Measurements from ENCODE around the gene SIVA1.
A peak's percentile ranks its signal among the peaks of the same experiment; 100 is the strongest.

Gene SIVA1

DNA sequence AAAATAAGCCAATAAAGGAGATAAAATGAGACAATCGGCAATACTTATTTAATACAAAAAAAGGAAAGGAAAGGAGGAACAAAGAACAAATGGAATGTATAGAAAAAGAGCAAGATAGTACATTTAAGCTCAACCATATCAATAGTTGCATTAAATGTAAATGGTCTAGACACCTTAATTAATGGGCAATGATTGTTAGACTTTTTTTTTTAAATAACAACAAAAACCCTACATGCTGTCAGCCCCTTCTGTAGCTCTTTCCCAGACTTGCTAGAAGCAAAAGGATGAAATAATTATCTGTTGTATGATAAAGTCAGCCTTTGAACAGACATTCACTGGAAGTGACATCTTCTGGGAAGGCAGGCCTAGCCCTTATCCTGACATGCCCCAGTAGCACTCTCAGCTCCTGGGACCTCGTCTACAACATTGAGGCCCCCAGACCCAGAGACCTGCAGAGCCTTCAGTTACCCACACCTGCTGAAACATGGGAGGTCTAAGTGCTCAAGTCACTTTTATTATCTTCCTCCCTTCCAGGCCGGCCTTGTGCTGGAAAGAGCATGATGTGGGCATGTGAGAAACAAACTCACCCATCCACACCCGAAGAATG, 13.4 kb downstream of the SIVA1 start:
- TF ChIP-seq, protein P1, sequence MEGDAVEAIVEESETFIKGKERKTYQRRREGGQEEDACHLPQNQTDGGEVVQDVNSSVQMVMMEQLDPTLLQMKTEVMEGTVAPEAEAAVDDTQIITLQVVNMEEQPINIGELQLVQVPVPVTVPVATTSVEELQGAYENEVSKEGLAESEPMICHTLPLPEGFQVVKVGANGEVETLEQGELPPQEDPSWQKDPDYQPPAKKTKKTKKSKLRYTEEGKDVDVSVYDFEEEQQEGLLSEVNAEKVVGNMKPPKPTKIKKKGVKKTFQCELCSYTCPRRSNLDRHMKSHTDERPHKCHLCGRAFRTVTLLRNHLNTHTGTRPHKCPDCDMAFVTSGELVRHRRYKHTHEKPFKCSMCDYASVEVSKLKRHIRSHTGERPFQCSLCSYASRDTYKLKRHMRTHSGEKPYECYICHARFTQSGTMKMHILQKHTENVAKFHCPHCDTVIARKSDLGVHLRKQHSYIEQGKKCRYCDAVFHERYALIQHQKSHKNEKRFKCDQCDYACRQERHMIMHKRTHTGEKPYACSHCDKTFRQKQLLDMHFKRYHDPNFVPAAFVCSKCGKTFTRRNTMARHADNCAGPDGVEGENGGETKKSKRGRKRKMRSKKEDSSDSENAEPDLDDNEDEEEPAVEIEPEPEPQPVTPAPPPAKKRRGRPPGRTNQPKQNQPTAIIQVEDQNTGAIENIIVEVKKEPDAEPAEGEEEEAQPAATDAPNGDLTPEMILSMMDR (IDR thresholded peaks at IDR 0.05), result no peak
- TF ChIP-seq ZFX (IDR thresholded peaks at IDR 0.05; ENCODE audit: borderline replicate concordance), result no peak
- H3K27ac ChIP-seq, result 0 out of 2 replicates have a peak overlapping the region, but pooled peaks have one; percentile 18

DNA sequence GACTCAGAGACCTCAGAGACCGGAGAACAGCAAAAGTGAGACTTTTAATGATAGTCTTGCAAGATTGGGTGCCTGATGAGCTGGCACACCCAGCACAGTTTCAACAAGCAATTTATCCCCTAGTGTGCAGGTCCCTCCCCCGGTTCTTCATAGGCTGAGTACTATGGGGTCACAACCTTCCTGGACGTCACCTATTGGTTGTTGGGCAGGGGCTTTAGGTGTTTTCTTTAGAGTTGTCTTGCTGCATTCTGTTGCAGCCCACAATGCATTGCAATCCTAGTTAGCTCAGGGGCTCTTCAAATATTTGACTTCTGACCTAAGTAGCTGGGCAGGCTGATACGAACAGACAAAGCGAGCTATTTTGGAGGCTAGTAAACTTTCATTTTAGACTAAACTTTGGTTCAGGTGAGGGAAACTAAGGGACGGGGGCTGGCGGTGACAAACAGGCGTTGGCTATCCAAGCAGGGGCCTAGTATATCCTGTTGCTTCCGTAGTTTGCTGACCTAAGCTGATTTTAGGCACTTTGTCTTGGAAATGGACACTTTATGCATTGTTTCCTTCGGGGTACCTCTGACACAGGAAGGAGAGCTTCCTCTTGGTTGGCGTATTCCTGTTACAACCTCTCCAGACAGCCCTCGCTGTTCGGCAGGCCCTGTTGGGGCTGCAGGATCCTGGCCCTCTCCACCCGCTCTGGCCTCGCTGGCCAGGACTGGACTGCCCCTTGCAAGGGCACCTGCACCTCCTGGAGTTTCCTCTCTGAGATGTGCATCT, 14.1 kb downstream of the SIVA1 start:
- H3K27ac ChIP-seq, result 0 out of 2 replicates have a peak overlapping the region, but pooled peaks have one; percentile 18

DNA sequence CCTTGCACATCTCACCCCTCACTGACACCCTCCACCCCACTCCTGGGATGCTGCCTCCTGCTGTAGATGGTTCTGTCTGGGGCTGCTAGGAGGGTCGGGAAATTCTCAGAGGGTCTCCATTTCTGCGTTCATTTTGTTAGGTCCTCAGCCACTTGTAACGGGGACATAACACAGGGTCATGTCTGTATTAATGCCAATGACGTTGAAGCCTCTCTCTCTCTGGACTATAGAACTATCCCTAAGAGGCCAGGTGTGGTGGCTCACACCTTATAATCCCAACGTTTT, 14.6 kb downstream of the SIVA1 start:
- no peak for TF ChIP-seq ZFX (IDR thresholded peaks at IDR 0.05; ENCODE audit: borderline replicate concordance)
- TF ChIP-seq, protein P1 (IDR thresholded peaks at IDR 0.05), result no peak
- 0 out of 2 replicates have a peak overlapping the region, but pooled peaks have one; percentile 18 for H3K27ac ChIP-seq

More for the DNA sequence above, 14.1 kb downstream of the SIVA1 start:
- TF ChIP-seq, protein P1 (IDR thresholded peaks at IDR 0.05), result no peak
- TF ChIP-seq ZFX (IDR thresholded peaks at IDR 0.05; ENCODE audit: borderline replicate concordance), result no peak

DNA sequence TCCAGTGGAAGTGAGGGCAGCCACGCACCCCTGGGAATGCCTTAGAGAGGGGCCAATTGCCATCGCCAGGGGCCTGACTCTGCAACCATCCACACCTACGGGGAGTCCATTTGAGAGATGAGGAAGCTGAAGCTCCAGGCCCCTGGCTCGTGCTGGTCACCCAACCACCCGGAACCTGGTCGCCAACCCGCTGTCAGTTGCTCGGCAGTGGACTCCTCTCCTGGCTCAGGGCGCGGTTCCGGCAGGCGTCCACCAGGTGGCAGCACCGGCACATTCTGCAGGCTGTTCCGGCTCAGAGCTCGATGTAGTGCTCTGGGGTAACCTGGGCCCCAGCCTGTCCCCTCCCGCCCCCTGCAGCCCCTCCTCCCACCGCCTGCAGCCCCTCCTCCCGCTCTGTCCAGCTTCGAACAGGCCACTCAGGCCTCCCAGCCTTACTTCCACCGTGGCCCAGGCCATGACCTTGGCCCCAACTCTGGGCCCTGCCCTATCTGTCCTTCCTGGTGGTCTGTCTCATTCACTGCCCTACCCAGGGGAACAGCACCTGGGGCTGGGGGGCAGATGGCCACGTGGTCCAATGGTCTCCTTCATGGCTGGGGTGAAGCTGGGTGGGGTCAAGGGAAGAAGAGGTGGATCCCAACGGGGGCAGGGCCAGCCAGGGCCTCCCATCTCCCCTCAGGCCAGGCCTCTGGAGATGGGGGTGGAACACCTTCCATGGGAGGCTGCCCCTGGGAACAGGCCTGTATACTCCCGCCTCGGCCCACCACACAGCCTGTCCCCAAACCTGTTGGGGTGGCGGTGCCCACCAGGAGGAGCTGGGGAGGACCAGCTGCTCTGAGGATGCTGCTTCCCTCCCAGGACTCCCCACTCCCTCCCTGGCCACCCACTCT, 15.7 kb downstream of the SIVA1 start:
- peak overlapping the region; percentile 46 for H3K27ac ChIP-seq
- TF ChIP-seq, protein P1 (IDR thresholded peaks at IDR 0.05), result peak; percentile 90
- no peak for TF ChIP-seq ZFX (IDR thresholded peaks at IDR 0.05; ENCODE audit: borderline replicate concordance)

DNA sequence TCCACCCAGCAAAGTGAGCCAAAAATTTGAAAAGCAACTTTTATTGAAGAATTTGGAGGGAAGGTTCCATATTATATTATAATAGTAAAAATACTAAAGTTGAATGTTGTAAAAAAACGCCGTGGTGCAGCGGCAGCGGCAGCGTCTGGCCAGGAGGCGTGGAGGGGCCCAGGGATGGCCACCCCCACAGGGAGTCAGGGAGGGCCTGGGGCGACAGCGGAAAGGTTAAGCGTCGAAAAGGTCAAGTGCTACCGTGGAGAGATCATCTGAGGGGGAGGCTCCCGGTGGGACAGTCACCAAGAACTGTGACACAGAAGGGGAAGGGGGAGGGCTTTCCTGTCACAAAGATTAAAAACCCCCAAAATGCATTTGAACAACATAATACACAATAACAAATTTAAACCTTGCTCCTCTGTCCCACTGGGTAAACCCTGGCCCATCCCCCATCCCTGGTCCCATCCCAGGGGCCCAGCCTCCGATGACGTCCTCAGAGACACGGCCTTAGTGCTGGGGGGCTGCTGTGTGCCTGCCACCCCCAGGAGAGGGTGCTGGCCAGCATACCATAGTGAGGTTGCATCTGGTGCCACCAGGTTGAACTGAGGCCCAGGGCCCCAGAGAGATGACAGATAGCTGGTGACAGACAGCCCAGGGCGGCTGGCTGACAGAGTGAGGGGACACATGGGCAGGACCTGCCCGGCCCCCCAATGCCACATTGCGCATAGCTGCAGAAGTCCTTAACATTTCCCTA, 16.6 kb downstream of the SIVA1 start:
- peak overlapping the region; percentile 46; the same call in 1 of the 2 replicates for H3K27ac ChIP-seq
- TF ChIP-seq, protein P1 (IDR thresholded peaks at IDR 0.05), result no peak
- TF ChIP-seq ZFX (IDR thresholded peaks at IDR 0.05; ENCODE audit: borderline replicate concordance), result no peak

DNA sequence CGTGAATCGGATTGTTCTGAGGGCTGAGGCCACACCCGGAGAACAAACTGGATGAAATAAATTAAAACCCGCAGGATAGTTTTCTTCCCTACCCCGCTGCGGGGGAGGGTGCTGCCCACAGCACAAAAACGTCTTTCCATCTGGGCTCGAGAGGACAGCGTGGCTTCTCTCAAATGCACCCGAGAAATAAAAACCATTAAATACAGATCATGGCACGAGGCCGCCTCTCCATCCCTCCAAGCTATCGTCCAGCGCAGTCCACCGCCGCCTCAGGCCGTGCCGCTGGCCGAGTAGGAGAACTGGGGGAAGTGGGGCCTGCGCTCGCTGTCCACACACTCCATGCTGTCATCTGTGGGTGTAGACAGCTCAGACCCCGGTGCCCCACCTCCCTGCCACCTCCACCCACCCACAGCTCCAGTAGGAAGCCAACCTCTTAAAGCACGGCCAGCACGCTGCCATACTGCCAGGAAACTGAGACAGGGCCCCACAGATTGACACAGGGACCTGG, 17.2 kb downstream of the SIVA1 start:
- H3K27ac ChIP-seq, result peak overlapping the region; percentile 46; the same call in 1 of the 2 replicates
- TF ChIP-seq ZFX (IDR thresholded peaks at IDR 0.05; ENCODE audit: borderline replicate concordance), result no peak

DNA sequence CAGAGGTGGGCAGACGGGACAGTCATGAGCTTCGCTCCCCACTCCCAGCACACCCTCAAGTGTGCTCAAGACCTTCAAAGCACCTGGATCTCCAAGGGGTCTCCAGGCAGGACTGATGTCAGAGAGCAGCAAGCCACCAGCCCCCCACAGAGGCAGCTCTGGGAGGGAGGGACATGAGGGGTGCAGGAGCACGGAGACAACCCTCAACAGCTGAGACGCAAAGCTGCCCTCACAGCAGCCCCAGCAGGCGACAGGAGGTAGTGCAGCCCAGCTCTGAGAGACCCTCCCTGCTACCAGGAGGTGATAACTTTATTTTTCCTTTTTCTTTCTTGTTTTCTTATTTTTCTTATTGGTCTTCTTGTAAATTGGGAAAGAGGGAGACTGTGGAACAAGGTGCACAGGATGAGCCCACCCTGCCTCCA, 17.9 kb downstream of the SIVA1 start:
- TF ChIP-seq, protein P1 (IDR thresholded peaks at IDR 0.05), result peak; percentile 62
- no peak for TF ChIP-seq ZFX (IDR thresholded peaks at IDR 0.05; ENCODE audit: borderline replicate concordance)
- no peak overlapping the region; the same call in 1 of the 2 replicates for H3K27ac ChIP-seq

Data from 22Rv1 (cell line).